Mononuclear cell (primary cell): ENCODE data around the gene SPATC1L. TPM values are rescaled to one million over a fixed set of nuclear protein-coding genes. Genes with fewer than 3 reads are reported as not detected.

ENCODE experiments used
- H3K27me3 ChIP-seq: 2 replicates; pipeline ENCODE4 v1.6.0; 2011; ENCODE audit warnings: low read length, control low read depth; ENCODE audit not compliant: insufficient read depth
- H3K4me1 ChIP-seq: 2 replicates; pipeline ENCODE4 v1.5.1; 2011; ENCODE audit warnings: mild to moderate bottlenecking, low read length, control low read depth; ENCODE audit not compliant: insufficient read depth
- H3K4me3 ChIP-seq: 2 replicates; pipeline ENCODE4 v1.5.1; 2011; ENCODE audit warnings: mild to moderate bottlenecking, low read length, moderate library complexity
- H3K9me3 ChIP-seq: 2 replicates; pipeline ENCODE4 v1.5.1; 2011; ENCODE audit warnings: low read depth, mild to moderate bottlenecking, control low read depth, low read length
- total RNA-seq: library from RNA; depleted of rRNA; stranded (reverse); fragments of >200 nt; gene quantifications from one replicate; pipeline ENCODE4 v1.2.3, GENCODE V29; 2012

The SPATC1L gene
- total RNA-seq, 1 donor: 1.7 TPM

- H3K27me3 ChIP-seq: no peaks in the 10 kb centered on the region
- H3K4me1 ChIP-seq: no peaks in the 10 kb centered on the region
- no peak overlapping the region for H3K4me3 ChIP-seq
- no peaks in the 10 kb centered on the region for H3K9me3 ChIP-seq
These were observed 10.4 kb upstream of the SPATC1L start for GRCh38 chr21:46194374-46195334.

GRCh38 chr21:46193829-46194373 is 9.6 kb upstream of the SPATC1L start:
- H3K9me3 ChIP-seq: no peaks in the 10 kb centered on the region
- H3K4me3 ChIP-seq: no peak overlapping the region
- H3K4me1 ChIP-seq: no peaks in the 10 kb centered on the region
- H3K27me3 ChIP-seq: no peaks in the 10 kb centered on the region

DNA sequence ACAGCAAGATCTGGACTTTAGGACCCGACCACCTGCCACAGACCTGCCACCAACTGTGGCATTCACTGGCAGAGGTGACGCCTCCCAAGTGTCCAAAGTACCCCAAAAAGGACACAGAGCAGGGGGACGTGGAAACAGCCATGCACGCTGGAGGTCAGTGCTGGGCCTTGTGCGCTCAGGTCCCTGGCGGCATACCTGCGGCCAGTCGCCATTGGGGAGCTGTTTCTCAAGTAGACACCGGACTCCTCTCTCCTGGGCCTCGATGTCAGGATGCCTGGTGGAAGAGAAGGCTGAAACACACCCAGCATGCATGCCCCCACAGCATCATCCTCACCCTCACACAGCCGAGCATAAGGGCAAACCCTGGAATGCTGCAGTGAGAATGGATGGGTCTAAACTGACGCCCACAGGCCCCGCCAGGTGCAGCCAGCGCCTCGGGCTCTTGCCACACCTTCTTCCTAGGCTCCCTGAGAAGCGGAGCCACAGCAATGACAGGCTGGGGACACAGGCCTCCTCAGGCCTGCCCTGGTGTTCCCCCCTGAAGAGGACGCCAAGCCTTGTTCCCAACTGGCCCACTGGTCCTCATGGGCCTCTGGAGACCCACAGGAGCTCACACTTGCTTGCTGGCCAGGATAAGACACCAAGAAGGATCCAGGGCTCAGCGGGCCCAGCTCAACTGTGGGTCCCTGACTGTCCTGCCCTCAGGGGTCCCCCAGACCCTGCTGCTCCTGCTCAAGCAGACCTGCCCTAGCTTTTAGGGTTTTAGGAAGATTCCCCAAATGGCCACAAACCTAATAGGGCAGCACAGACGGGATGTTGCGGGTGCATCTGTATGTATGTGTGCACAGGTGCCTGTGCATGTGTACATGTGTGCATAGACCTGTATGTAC is 7.7 kb upstream of the SPATC1L start:
- Histone ChIP-seq H3K4me3 (no peak overlapping the region), H3K27me3 (no peaks in the 10 kb centered on the region), H3K4me1 (no peaks in the 10 kb centered on the region), H3K9me3 (no peaks in the 10 kb centered on the region)

GRCh38 chr21:46191257-46191685 is 7.0 kb upstream of the SPATC1L start:
- H3K4me1 ChIP-seq: no peaks in the 10 kb centered on the region
- no peak overlapping the region for H3K4me3 ChIP-seq
- H3K9me3 ChIP-seq: no peaks in the 10 kb centered on the region
- H3K27me3 ChIP-seq: no peaks in the 10 kb centered on the region

DNA sequence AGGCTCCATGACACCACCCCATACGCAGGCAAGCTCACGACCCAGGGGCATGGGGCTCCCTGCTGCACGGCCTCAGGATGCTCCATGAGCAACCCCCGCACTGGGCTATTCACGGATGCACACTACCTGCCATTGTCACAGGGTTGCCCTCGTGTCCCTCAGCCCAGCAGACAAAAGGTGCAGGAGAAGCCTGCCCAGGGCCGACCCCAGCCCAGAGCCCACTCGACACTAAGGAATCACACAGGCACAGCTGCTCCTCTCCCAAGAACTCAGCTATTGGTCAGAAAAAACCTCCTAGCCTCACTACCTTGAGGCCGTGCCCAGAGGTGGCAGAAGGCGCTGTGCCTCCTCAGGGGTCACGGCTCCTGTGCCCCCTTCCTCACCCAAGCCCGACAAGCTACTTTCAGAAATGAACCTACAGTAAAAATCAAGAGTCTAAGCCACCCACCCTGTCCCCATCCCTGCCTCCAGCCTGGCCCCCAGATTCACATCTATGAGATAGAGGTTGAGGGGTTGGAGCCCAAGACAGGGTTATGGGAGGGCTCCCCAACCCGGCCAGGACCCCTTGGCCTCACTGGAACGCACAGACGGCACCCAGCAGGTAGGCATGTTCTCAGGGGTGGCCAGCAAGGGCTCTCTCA is 6.4 kb upstream of the SPATC1L start:
- no peaks in the 10 kb centered on the region for H3K27me3 ChIP-seq
- no peak overlapping the region for H3K4me3 ChIP-seq
- no peaks in the 10 kb centered on the region for H3K4me1 ChIP-seq
- no peaks in the 10 kb centered on the region for H3K9me3 ChIP-seq

- Histone ChIP-seq H3K4me3 (no peak overlapping the region), H3K4me1 (peaks cover under 1% of the 10 kb centered on the region), H3K27me3 (no peaks in the 10 kb centered on the region), H3K9me3 (no peaks in the 10 kb centered on the region)
These were observed 5.8 kb upstream of the SPATC1L start for GRCh38 chr21:46189959-46190490.

DNA sequence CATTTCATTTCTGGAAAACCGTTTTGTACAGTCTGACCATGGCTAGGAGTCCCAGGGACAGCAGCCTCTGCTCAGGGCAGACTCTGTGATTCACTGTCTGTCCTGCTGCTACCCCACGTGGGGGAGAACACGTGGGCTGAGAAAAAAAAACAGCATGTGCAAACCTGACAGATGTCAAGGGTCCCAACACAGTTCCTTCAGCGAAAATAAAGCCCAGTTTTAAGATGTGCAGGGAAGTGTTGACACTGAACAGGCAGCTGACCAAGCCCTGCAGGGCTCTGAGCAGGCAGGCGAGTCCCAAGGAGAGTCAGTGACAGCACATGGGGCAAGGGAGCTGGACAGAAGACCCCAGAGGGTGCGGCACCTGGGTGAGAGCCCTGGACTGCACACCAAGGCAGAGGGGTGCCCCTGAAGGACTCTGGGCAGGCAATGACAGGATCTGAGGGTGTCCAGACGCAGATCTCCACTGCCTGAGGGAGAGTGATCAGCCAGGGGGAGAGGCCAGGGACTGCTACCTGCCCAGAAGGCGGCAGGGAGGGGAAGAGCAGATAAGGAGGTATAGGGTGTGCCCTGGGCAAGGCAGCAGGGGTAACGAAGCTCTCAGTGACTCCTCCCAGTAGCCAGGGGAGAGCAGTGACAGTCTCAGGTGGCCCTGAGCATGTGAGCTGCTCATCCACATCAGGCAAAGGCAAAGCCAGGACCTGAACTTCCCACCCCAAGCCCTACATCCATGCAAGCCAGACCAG is 5.1 kb upstream of the SPATC1L start:
- no peaks in the 10 kb centered on the region for H3K27me3 ChIP-seq
- peaks cover 6% of the 10 kb centered on the region for H3K4me1 ChIP-seq
- no peaks in the 10 kb centered on the region for H3K9me3 ChIP-seq
- no peak overlapping the region for H3K4me3 ChIP-seq

- Histone ChIP-seq H3K4me3 (no peak overlapping the region), H3K27me3 (no peaks in the 10 kb centered on the region), H3K9me3 (no peaks in the 10 kb centered on the region), H3K4me1 (peaks cover 10% of the 10 kb centered on the region)
These were observed 4.3 kb upstream of the SPATC1L start for GRCh38 chr21:46188226-46189212.

- no peaks in the 10 kb centered on the region for H3K9me3 ChIP-seq
- H3K4me3 ChIP-seq: no peak overlapping the region
- no peaks in the 10 kb centered on the region for H3K27me3 ChIP-seq
- H3K4me1 ChIP-seq: peaks cover 10% of the 10 kb centered on the region
These were observed 3.6 kb upstream of the SPATC1L start for GRCh38 chr21:46187814-46188213.

DNA sequence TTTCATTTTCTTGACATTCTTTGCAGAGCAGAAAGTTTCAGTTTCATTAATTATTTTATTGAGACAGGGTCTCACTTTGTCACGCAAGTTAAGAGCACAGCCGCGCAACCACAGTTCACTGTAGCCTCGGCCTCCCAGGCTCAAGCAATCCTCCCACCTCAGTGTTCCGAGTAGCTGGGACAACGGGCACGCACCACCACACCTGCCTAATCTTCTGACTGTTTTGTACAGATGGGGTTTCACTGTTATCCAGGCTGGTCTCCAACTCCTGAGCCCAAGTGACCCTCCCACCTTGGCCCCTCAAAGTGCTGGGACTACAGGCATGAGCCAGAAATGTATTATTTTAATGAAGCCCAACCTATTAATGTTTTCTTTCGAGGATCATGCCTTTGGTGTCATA is 3.0 kb upstream of the SPATC1L start:
- Histone ChIP-seq H3K4me3 (no peak overlapping the region), H3K4me1 (peaks cover 10% of the 10 kb centered on the region), H3K9me3 (no peaks in the 10 kb centered on the region), H3K27me3 (no peaks in the 10 kb centered on the region)

DNA sequence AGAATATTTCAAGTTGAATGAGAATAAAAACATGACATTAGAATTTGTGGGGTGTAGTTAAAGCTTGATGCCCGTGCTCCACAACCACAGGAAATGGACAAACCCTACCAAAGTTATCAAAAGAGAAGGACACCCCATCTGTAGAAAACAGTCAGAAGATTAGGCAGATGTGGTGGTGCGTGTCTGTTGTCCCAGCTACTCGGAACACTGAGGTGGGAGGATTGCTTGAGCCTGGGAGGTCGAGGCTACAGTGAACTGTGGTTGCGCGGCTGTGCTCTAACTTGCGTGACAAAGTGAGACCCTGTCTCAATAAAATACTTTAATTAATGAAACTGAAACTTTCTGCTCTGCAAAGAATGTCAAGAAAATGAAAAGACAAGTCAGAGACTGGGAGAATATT is 1.5 kb upstream of the SPATC1L start:
- no peak overlapping the region for H3K4me3 ChIP-seq

DNA sequence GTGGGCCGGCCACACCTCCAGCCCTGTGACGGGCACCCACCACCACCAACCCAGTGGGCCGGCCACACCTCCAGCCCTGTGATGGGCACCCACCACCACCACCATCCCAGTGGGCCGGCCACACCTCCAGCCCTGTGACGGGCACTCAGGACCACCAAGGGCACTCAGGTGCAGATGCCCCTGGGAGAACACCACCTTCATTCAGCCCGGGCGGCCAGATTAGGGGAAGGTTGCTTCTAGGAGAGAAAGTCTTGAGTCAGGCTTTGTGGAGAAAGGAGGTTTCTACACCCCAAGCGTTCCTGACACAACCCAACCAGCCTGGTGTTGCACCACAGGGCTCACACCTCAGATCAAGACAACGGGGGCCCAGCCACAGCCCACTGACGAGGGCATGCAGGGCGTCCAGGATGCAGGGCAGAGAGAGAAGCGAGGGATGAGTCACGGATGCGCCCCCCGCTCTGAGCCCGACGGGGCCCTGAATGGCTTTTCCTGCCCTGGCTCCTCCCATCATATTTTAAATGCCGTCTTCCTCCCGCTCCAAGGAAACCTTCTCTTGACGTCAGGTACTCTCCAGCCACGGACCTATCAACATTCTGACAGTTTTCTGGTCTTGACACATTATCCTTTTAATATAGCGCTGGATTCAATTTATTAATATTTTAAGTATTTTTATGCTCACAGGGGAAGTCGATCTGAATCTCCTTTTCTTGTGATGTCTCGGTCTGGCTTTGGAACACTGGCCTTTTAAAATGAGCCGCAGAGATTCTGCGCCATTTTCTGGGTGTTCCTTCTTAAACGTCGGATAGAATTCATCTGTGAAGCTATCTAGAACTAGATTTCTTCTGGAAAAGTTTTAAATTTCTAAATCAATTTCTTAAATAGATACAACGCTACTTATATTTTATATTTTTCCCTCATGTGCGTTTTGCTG is 631 bp upstream of the SPATC1L start:
- Histone ChIP-seq H3K4me3 (peak overlapping the region; percentile 50), H3K27me3 (no peaks in the 10 kb centered on the region), H3K4me1 (peaks cover 10% of the 10 kb centered on the region), H3K9me3 (no peaks in the 10 kb centered on the region)

More for the DNA sequence above, 1.5 kb upstream of the SPATC1L start:
- no peaks in the 10 kb centered on the region for H3K27me3 ChIP-seq
- no peaks in the 10 kb centered on the region for H3K9me3 ChIP-seq
- H3K4me1 ChIP-seq: peaks cover 10% of the 10 kb centered on the region
